ENCODE data around the gene RFX8.

DNA sequence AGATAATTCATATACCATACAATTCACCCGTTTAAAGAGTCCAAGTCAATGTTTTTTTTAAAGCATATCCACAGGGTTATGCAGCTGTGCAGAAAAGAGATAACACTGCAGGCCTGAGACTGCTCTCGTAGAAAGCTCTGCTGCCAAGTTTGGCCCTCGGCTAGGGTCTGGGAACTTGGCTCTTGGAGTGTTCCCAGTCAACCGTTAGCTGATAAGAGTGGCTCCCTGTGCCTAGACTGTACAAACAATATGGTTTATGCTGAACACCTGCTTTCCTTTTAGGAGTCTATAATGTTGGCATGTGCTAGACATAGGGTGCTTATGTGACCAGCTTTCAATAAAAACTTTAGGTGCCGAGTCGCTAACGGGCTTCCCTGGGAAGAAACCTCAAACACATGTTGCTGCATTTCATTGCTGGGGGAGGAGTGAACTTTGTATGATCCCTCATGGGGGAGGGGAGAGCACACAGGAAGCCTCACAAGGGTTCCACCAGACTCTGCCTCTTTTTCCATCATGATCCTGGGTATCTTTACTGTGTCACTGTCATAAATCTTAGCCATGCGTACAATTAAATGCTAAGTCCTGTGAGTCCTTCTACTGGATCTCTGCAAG, 34.7 kb downstream of the RFX8 start:
- TF ChIP-seq POLR2A (IDR thresholded peaks at IDR 0.05; ENCODE audit: low read depth) (no peak), EP300 (IDR thresholded peaks at IDR 0.05) (no peak), POLR2AphosphoS5 (IDR thresholded peaks at IDR 0.05) (no peak)
- TF ChIP-seq, protein P1, sequence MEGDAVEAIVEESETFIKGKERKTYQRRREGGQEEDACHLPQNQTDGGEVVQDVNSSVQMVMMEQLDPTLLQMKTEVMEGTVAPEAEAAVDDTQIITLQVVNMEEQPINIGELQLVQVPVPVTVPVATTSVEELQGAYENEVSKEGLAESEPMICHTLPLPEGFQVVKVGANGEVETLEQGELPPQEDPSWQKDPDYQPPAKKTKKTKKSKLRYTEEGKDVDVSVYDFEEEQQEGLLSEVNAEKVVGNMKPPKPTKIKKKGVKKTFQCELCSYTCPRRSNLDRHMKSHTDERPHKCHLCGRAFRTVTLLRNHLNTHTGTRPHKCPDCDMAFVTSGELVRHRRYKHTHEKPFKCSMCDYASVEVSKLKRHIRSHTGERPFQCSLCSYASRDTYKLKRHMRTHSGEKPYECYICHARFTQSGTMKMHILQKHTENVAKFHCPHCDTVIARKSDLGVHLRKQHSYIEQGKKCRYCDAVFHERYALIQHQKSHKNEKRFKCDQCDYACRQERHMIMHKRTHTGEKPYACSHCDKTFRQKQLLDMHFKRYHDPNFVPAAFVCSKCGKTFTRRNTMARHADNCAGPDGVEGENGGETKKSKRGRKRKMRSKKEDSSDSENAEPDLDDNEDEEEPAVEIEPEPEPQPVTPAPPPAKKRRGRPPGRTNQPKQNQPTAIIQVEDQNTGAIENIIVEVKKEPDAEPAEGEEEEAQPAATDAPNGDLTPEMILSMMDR (IDR thresholded peaks at IDR 0.05): no peak

Measured in esophagus muscularis mucosa (tissue), 4 donors.